ENCODE data around the gene DHX58.

- TF ChIP-seq CTCF (IDR thresholded peaks at IDR 0.05; ENCODE audit: extremely low read depth in 1 of 2, insufficient read depth in 1 of 2, low read depth in 1 of 2, low read length in 2 of 2) (no peak), EZH2 (IDR thresholded peaks at IDR 0.05; ENCODE audit: borderline replicate concordance, low read depth, low read length, severe bottlenecking) (no peak), MAX (IDR thresholded peaks at IDR 0.05; ENCODE audit: insufficient read depth, insufficient read length) (no peak), JUN (IDR thresholded peaks at IDR 0.05; ENCODE audit: borderline replicate concordance, insufficient read depth, insufficient read length, low read depth) (no peak), POLR2AphosphoS5 (IDR thresholded peaks at IDR 0.05; ENCODE audit: insufficient read depth, low read depth, low read length) (no peak)
Observed at GRCh38 chr17:42133461-42134041, 21.0 kb upstream of the DHX58 start.

Measured in endothelial cell of umbilical vein (primary cell).